Measurements from ENCODE around the gene FAM193B. TPM values are rescaled to one million over a fixed set of nuclear protein-coding genes. Genes with fewer than 3 reads are reported as not detected.
A peak's percentile ranks its signal among the peaks of the same experiment; 100 is the strongest.

FAM193B gene
- total RNA-seq, 1 donor from 2014 or later: 72.4 TPM

- H3K27ac ChIP-seq: peak overlapping the region; percentile 83
- H3K4me1 ChIP-seq: peaks cover 59% of the 10 kb centered on the region
- intact Hi-C loops (cut with DNase I): no loop called here
- TF ChIP-seq POLR2AphosphoS5 (IDR thresholded peaks at IDR 0.05; ENCODE audit: insufficient read depth in 1 of 2, low read depth in 1 of 2) (no peak), CTCF (IDR thresholded peaks at IDR 0.05) (no peak), POLR2A (IDR thresholded peaks at IDR 0.05) (no peak)
- H3K36me3 ChIP-seq: peaks cover 0 to 5% of the 10 kb centered on the region in 2 donors
- DNase-seq (ENCODE audit: extremely low spot score in 2 of 2): no peak
- H3K4me3 ChIP-seq: peak overlapping the region; percentile 67 to 74
- H3K27me3 ChIP-seq: no peaks in the 10 kb centered on the region
- H3K9me3 ChIP-seq: no peaks in the 10 kb centered on the region
Measured at GRCh38 chr5:177471610-177472356, 82.6 kb downstream of the FAM193B start.

- Histone ChIP-seq H3K4me1 (peaks cover 57% of the 10 kb centered on the region), H3K27me3 (no peaks in the 10 kb centered on the region), H3K36me3 (peaks cover 0 to 12% of the 10 kb centered on the region in 2 donors), H3K4me3 (peak overlapping the region in 1 of 2 donors; percentile 67), H3K9me3 (no peaks in the 10 kb centered on the region), H3K27ac (peak overlapping the region; percentile 83)
- intact Hi-C loops (cut with DNase I): no loop called here
- no peak for TF ChIP-seq POLR2AphosphoS5 (IDR thresholded peaks at IDR 0.05; ENCODE audit: insufficient read depth in 1 of 2, low read depth in 1 of 2)
- TF ChIP-seq POLR2A (IDR thresholded peaks at IDR 0.05): no peak
- no peak for TF ChIP-seq CTCF (IDR thresholded peaks at IDR 0.05)
- DNase-seq (ENCODE audit: extremely low spot score in 2 of 2): no peak
Measured at GRCh38 chr5:177470759-177471536, 83.4 kb downstream of the FAM193B start.

Other genes with a start within 250 kb of the FAM193B start
- gene MXD3, start 242.7 kb downstream of the FAM193B start, total RNA-seq: 5.4 TPM
- 166 TPM for gene LMAN2, start 202.9 kb downstream of the FAM193B start, total RNA-seq
- 49.1 TPM for gene RGS14, start 196.6 kb downstream of the FAM193B start, total RNA-seq
- gene SLC34A1, start 170.1 kb downstream of the FAM193B start, total RNA-seq: not detected
- gene PFN3, start 153.9 kb downstream of the FAM193B start, total RNA-seq: not detected
- 5.2 TPM for gene F12, start 145.0 kb downstream of the FAM193B start, total RNA-seq
- gene GRK6, start 127.9 kb downstream of the FAM193B start, total RNA-seq: 28.7 TPM
- 1.2 TPM for gene PRR7, start 107.7 kb downstream of the FAM193B start, total RNA-seq
- 69.0 TPM for gene DBN1, start 80.9 kb downstream of the FAM193B start, total RNA-seq
- gene PDLIM7, start 57.0 kb downstream of the FAM193B start, total RNA-seq: 118 TPM
- gene DOK3, start 44.7 kb downstream of the FAM193B start, total RNA-seq: 12.0 TPM
- 125 TPM for gene DDX41, start 37.6 kb downstream of the FAM193B start, total RNA-seq
- gene TMED9, start 37.6 kb upstream of the FAM193B start, total RNA-seq: 83.7 TPM
- gene B4GALT7, start 45.6 kb upstream of the FAM193B start, total RNA-seq: 19.4 TPM
- 4.2 TPM for gene FAM153A, start 228.3 kb upstream of the FAM193B start, total RNA-seq

Measured in vagina (tissue), 2 donors.